22Rv1 (cell line): ENCODE measurements around the gene AFAP1L2.

Experiments
- ZFX ChIP-seq: fragments of 450-650 bp; IDR thresholded peaks from 2 replicates; pipeline ENCODE4 v1.6.1; 2017; ENCODE audit warnings: antibody characterized with exemption, borderline replicate concordance
- TF ChIP-seq, protein P1 (sequence below): fragments of 450-650 bp; IDR thresholded peaks from 2 replicates; pipeline ENCODE4 v1.5.1; 2017; ENCODE audit warnings: mild to moderate bottlenecking

DNA sequence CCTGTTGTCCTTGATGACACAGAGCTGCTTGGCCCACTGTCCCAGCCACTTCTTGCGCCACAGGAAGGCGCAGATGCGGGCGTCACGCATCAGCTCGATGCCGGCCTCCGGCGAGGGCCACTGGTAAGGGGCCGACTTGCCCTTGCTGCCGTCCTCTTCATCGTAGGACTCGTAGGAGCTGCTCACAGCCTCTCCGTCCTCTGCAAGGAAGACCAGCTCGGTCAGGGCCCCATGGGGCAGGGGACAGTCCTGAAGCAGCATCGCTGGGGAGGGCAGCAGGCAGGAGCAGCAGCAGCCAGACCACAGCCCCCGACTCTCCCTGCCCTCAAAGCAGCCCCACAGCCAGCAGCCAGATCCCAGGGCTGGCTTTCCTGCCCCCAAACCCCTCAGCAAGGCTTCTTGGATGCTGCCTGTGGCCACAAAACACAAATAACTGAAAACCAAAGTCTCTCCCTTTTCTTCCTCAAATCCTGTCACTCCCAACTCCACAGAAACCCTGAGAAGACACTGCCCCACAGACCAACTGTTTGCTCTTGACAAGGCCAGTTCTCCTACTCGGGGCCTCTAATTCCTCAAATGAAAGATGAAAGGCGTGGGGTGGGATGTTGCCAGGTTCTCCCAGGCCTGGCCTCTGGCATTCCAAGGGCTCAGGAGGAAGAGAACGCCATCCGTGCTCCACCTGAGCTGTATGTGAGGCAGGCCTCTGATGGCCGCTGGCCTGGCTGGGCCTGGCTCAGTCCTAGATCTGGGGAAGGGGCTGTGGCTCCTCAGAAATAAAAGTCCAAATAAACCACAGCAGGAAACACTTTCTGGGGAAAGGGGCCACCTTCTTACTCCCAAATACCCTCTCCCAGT lies 88.5 kb downstream of the AFAP1L2 start:
- TF ChIP-seq, protein P1, sequence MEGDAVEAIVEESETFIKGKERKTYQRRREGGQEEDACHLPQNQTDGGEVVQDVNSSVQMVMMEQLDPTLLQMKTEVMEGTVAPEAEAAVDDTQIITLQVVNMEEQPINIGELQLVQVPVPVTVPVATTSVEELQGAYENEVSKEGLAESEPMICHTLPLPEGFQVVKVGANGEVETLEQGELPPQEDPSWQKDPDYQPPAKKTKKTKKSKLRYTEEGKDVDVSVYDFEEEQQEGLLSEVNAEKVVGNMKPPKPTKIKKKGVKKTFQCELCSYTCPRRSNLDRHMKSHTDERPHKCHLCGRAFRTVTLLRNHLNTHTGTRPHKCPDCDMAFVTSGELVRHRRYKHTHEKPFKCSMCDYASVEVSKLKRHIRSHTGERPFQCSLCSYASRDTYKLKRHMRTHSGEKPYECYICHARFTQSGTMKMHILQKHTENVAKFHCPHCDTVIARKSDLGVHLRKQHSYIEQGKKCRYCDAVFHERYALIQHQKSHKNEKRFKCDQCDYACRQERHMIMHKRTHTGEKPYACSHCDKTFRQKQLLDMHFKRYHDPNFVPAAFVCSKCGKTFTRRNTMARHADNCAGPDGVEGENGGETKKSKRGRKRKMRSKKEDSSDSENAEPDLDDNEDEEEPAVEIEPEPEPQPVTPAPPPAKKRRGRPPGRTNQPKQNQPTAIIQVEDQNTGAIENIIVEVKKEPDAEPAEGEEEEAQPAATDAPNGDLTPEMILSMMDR = no peak
- TF ChIP-seq ZFX = no peak
